Neural progenitor cell (in vitro differentiated cells): ENCODE measurements around the gene NOLC1. TPM values are rescaled to one million over a fixed set of nuclear protein-coding genes. Genes with fewer than 3 reads are reported as not detected.

ENCODE experiments used
- DNase-seq: peaks from one replicate; pipeline ENCODE4 v3.0.0-alpha.2; 2016; ENCODE audit warnings: low spot score
- H2AFZ ChIP-seq: fragments of 200-600 bp; sonication (generic); replicated peaks from 2 replicates; pipeline ENCODE4 v1.6.1; 2016; ENCODE audit warnings: antibody characterized with exemption
- H3F3A ChIP-seq: fragments of 200-600 bp; sonication (generic); 2 replicates; pipeline ENCODE4 v1.6.1; 2016; ENCODE audit warnings: antibody characterized with exemption, low read depth
- H3K27ac ChIP-seq: fragments of 200-600 bp; sonication (generic); 2 replicates; pipeline ENCODE4 v1.5.1; 2016; ENCODE audit warnings: mild to moderate bottlenecking
- H3K27me3 ChIP-seq: fragments of 200-600 bp; sonication (generic); 2 replicates; pipeline ENCODE4 v1.6.1; 2016; ENCODE audit warnings: mild to moderate bottlenecking, moderate library complexity
- H3K36me3 ChIP-seq: fragments of 200-600 bp; sonication (generic); 2 replicates; pipeline ENCODE4 v1.5.1; 2016
- H3K4me1 ChIP-seq: fragments of 200-600 bp; sonication (generic); 2 replicates; pipeline ENCODE4 v1.6.1; 2016; ENCODE audit warnings: mixed run types
- H3K4me2 ChIP-seq: fragments of 200-600 bp; sonication (generic); 2 replicates; pipeline ENCODE4 v1.6.1; 2016
- H3K4me3 ChIP-seq: fragments of 200-600 bp; sonication (generic); 2 replicates; pipeline ENCODE4 v1.5.1; 2016
- H3K79me2 ChIP-seq: fragments of 200-600 bp; sonication (generic); 2 replicates; pipeline ENCODE4 v1.6.1; 2016; ENCODE audit warnings: low read depth
- H3K9ac ChIP-seq: fragments of 200-600 bp; sonication (generic); 2 replicates; pipeline ENCODE4 v1.6.1; 2016
- H3K9me3 ChIP-seq: fragments of 200-600 bp; sonication (generic); 2 replicates; pipeline ENCODE4 v1.5.1; 2016; ENCODE audit warnings: low read depth
- H4K20me1 ChIP-seq: fragments of 200-600 bp; sonication (generic); 2 replicates; pipeline ENCODE4 v1.6.1; 2016; ENCODE audit warnings: low read depth
- H3K27ac Mint-ChIP-seq: 3 replicates; pipeline ENCODE4 v1.8.0; 2021; ENCODE audit warnings: mixed read lengths
- H3K27me3 Mint-ChIP-seq: 2 replicates; pipeline ENCODE4 v1.8.0; 2022; ENCODE audit warnings: low read depth, mild to moderate bottlenecking, inconsistent platforms, moderate library complexity, mixed read lengths; ENCODE audit not compliant: insufficient read depth
- H3K36me3 Mint-ChIP-seq: 3 replicates; pipeline ENCODE4 v1.8.0; 2021; ENCODE audit warnings: mixed read lengths
- H3K4me1 Mint-ChIP-seq: 3 replicates; pipeline ENCODE4 v1.8.0; 2021; ENCODE audit warnings: mixed read lengths
- H3K4me3 Mint-ChIP-seq: 3 replicates; pipeline ENCODE4 v1.8.0; 2021; ENCODE audit warnings: mild to moderate bottlenecking, moderate library complexity, mixed read lengths
- H3K9me3 Mint-ChIP-seq: 3 replicates; pipeline ENCODE4 v1.8.0; 2020; ENCODE audit warnings: mixed read lengths
- CTCF ChIP-seq: fragments of 200-600 bp; sonication (generic); IDR thresholded peaks from 2 replicates; pipeline ENCODE4 v1.5.1; 2017; ENCODE audit warnings: antibody characterized with exemption, mild to moderate bottlenecking
- EZH2 ChIP-seq: fragments of 200-600 bp; sonication (generic); IDR thresholded peaks from 2 replicates; pipeline ENCODE4 v1.6.1; 2017; ENCODE audit warnings: antibody characterized with exemption, mild to moderate bottlenecking, moderate library complexity
- EZH2phosphoT487 ChIP-seq: fragments of 200-600 bp; sonication (generic); IDR thresholded peaks from 2 replicates; pipeline ENCODE4 v1.6.1; 2017; ENCODE audit warnings: antibody characterized with exemption
- total RNA-seq: library from RNA; depleted of rRNA; stranded (reverse); fragments of >200 nt; gene quantifications from 2 replicates; pipeline ENCODE4 v1.2.3, GENCODE V29; 2015; ENCODE audit warnings: low replicate concordance

The NOLC1 gene
- total RNA-seq, 1 donor from 2014 or later, result 80.6 TPM

- H3K9me3 Mint-ChIP-seq, result no peaks in the 10 kb centered on the region
- no peak for DNase-seq
- Histone ChIP-seq H3K27ac (no peak overlapping the region), H3K9ac (no peak overlapping the region), H3F3A (no peaks in the 10 kb centered on the region), H2AFZ (no peak overlapping the region), H3K4me2 (no peak overlapping the region), H3K79me2 (peaks cover 49% of the 10 kb centered on the region), H3K4me1 (peaks cover 9% of the 10 kb centered on the region), H3K36me3 (no peaks in the 10 kb centered on the region), H4K20me1 (peaks cover 40% of the 10 kb centered on the region), H3K9me3 (no peaks in the 10 kb centered on the region), H3K4me3 (no peak overlapping the region), H3K27me3 (no peaks in the 10 kb centered on the region)
- no peak overlapping the region for H3K4me3 Mint-ChIP-seq
- no peak overlapping the region for H3K27ac Mint-ChIP-seq
- H3K27me3 Mint-ChIP-seq, result peaks cover 15% of the 10 kb centered on the region
- peaks cover 3% of the 10 kb centered on the region for H3K4me1 Mint-ChIP-seq
- H3K36me3 Mint-ChIP-seq, result peaks cover 55% of the 10 kb centered on the region
- TF ChIP-seq CTCF (no peak), EZH2 (no peak), EZH2phosphoT487 (no peak)
Observed at GRCh38 chr10:102140913-102141540, 11.2 kb upstream of the NOLC1 start.

- peaks cover 2% of the 10 kb centered on the region for H3K4me1 Mint-ChIP-seq
- Histone ChIP-seq H3K27me3 (no peaks in the 10 kb centered on the region), H3K4me3 (no peak overlapping the region), H3K36me3 (no peaks in the 10 kb centered on the region), H3F3A (no peaks in the 10 kb centered on the region), H2AFZ (no peak overlapping the region), H3K4me2 (no peak overlapping the region), H3K27ac (no peak overlapping the region), H3K79me2 (peaks cover 43% of the 10 kb centered on the region), H4K20me1 (peaks cover 34% of the 10 kb centered on the region), H3K4me1 (peaks cover 2% of the 10 kb centered on the region), H3K9ac (no peak overlapping the region), H3K9me3 (no peaks in the 10 kb centered on the region)
- no peak overlapping the region for H3K4me3 Mint-ChIP-seq
- no peak for DNase-seq
- H3K27me3 Mint-ChIP-seq, result peaks cover 15% of the 10 kb centered on the region
- no peak for TF ChIP-seq EZH2phosphoT487
- TF ChIP-seq EZH2, result no peak
- no peak for TF ChIP-seq CTCF
- H3K36me3 Mint-ChIP-seq, result peaks cover 58% of the 10 kb centered on the region
- H3K9me3 Mint-ChIP-seq, result no peaks in the 10 kb centered on the region
- no peak overlapping the region for H3K27ac Mint-ChIP-seq
Observed at GRCh38 chr10:102141583-102142107, 10.5 kb upstream of the NOLC1 start.

- no peak overlapping the region for H3K4me2 ChIP-seq
- Mint-ChIP-seq H3K36me3 (peaks cover 51% of the 10 kb centered on the region), H3K27me3 (peaks cover 13% of the 10 kb centered on the region), H3K9me3 (no peaks in the 10 kb centered on the region), H3K4me3 (no peak overlapping the region), H3K27ac (no peak overlapping the region), H3K4me1 (peaks cover 10% of the 10 kb centered on the region)
- no peaks in the 10 kb centered on the region for H3K36me3 ChIP-seq
- no peak overlapping the region for H3K4me3 ChIP-seq
- no peak for DNase-seq
- no peak overlapping the region for H2AFZ ChIP-seq
- no peaks in the 10 kb centered on the region for H4K20me1 ChIP-seq
- no peak overlapping the region for H3K9ac ChIP-seq
- peaks cover under 1% of the 10 kb centered on the region for H3K79me2 ChIP-seq
- no peaks in the 10 kb centered on the region for H3K27me3 ChIP-seq
- no peaks in the 10 kb centered on the region for H3K9me3 ChIP-seq
- no peak for TF ChIP-seq CTCF
- no peak for TF ChIP-seq EZH2phosphoT487
- no peak for TF ChIP-seq EZH2
- H3K27ac ChIP-seq, result no peak overlapping the region
- H3K4me1 ChIP-seq, result peaks cover 4% of the 10 kb centered on the region
- H3F3A ChIP-seq, result peaks cover 24% of the 10 kb centered on the region
Observed at GRCh38 chr10:102146971-102147428, 5.2 kb upstream of the NOLC1 start.
